T1000 (cell line): ENCODE results near the gene SLC38A3.
"Not testable (repeated sequence)": the region's sequence is repeated elsewhere in the genome, so short reads cannot be mapped to it uniquely, and the experiment has no call there.

Source experiments
- DNase-seq: peaks from one replicate; lab custom pipeline; 2025; ENCODE audit warnings: mixed read lengths; lab: John Stamatoyannopoulos, UW

The SLC38A3 gene

GRCh38 chr3:50250514-50250913 is 45.4 kb downstream of the SLC38A3 start:
- no peak for DNase-seq

GRCh38 chr3:50251220-50251619 is 46.1 kb downstream of the SLC38A3 start:
- peak; percentile 71 for DNase-seq

GRCh38 chr3:50254577-50255250 is 49.6 kb downstream of the SLC38A3 start:
- no peak for DNase-seq

- no peak for DNase-seq
These were observed 50.2 kb downstream of the SLC38A3 start for GRCh38 chr3:50255251-50255615.

- no peak for DNase-seq
These were observed 52.2 kb downstream of the SLC38A3 start for GRCh38 chr3:50256978-50257890.

GRCh38 chr3:50258029-50258680 is 53.1 kb downstream of the SLC38A3 start:
- no peak for DNase-seq

- no peak for DNase-seq
These were observed 53.9 kb downstream of the SLC38A3 start for GRCh38 chr3:50258979-50259378.

GRCh38 chr3:50259432-50260026 is 54.5 kb downstream of the SLC38A3 start:
- DNase-seq = no peak

GRCh38 chr3:50260027-50260941 is 55.2 kb downstream of the SLC38A3 start:
- DNase-seq = peak; percentile 87

GRCh38 chr3:50260942-50261441 is 55.9 kb downstream of the SLC38A3 start:
- DNase-seq = no peak

GRCh38 chr3:50261505-50261904 is 56.4 kb downstream of the SLC38A3 start:
- DNase-seq = no peak

- DNase-seq = not testable (repeated sequence)
These were observed 57.1 kb downstream of the SLC38A3 start for GRCh38 chr3:50262200-50262599.

- no peak for DNase-seq
These were observed 57.7 kb downstream of the SLC38A3 start for GRCh38 chr3:50262778-50263177.

GRCh38 chr3:50263478-50264382 is 58.7 kb downstream of the SLC38A3 start:
- DNase-seq = no peak

GRCh38 chr3:50264383-50264963 is 59.4 kb downstream of the SLC38A3 start:
- DNase-seq = peak; percentile 92

- DNase-seq = no peak
These were observed 60.0 kb downstream of the SLC38A3 start for GRCh38 chr3:50264964-50265485.

GRCh38 chr3:50265571-50265970 is 60.5 kb downstream of the SLC38A3 start:
- no peak for DNase-seq

- no peak for DNase-seq
These were observed 60.9 kb downstream of the SLC38A3 start for GRCh38 chr3:50266017-50266416.

GRCh38 chr3:50266836-50267235 is 61.8 kb downstream of the SLC38A3 start:
- no peak for DNase-seq
